ENCODE data around the gene FKBP14. TPM values are rescaled to one million over a fixed set of nuclear protein-coding genes. Genes with fewer than 3 reads are reported as not detected.

Gene FKBP14
- total RNA-seq, 1 experiment from 2014 or later = 29.8 TPM

GRCh38 chr7:29976266-29976665 is 50.2 kb downstream of the FKBP14 start:
- CTCF ChIA-PET = no interaction called here
- H3K4me2 ChIP-seq = no peak overlapping the region

GRCh38 chr7:29975561-29975960 is 50.9 kb downstream of the FKBP14 start:
- Histone ChIP-seq H3K4me2 (no peak overlapping the region), H3K27me3 (ENCODE audit: insufficient read depth, low read depth) (no peaks in the 10 kb centered on the region), H3K27ac (no peak overlapping the region), H3K9me3 (ENCODE audit: insufficient read depth, low read depth) (no peaks in the 10 kb centered on the region), H3K9me2 (ENCODE audit: insufficient read depth) (no peaks in the 10 kb centered on the region), H2AFZ (no peak overlapping the region), H4K20me1 (ENCODE audit: insufficient read depth) (peaks cover 10% of the 10 kb centered on the region; the same call in 1 of the 2 replicates), H3K4me1 (replicated peaks; ENCODE audit: insufficient read depth) (no peaks in the 10 kb centered on the region), H3F3A (ENCODE audit: insufficient read depth, low read depth) (no peaks in the 10 kb centered on the region), H3K79me2 (ENCODE audit: low read depth) (peaks cover 27% of the 10 kb centered on the region), H3K4me3 (no peak overlapping the region), H3K36me3 (ENCODE audit: low read depth) (no peaks in the 10 kb centered on the region)
- TF ChIP-seq CTCF (conservative IDR thresholded peaks at IDR 0.05) (no peak), EZH2 (IDR thresholded peaks at IDR 0.05; ENCODE audit: low read depth) (no peak)
- no TSS peak for BruUV-seq (replicated peaks)
- POLR2A ChIA-PET (ENCODE audit: unreplicated experiment) = interaction anchor here (0.7 kb wide), 1 partner anchor 352 kb away, joined by 5 read pairs; no protein-coding TSS in a partner anchor
- CTCF ChIA-PET = no interaction called here
- intact Hi-C loops (cut with micrococcal nuclease; ENCODE audit: unreplicated experiment) = no loop called here
- DNase-seq = no peak

More at GRCh38 chr7:29976266-29976665, 50.2 kb downstream of the FKBP14 start:
- Histone ChIP-seq H2AFZ (no peak overlapping the region), H3F3A (ENCODE audit: insufficient read depth, low read depth) (no peaks in the 10 kb centered on the region), H3K79me2 (ENCODE audit: low read depth) (peaks cover 20% of the 10 kb centered on the region), H4K20me1 (ENCODE audit: insufficient read depth) (peaks cover 7% of the 10 kb centered on the region; the same call in 1 of the 2 replicates), H3K4me3 (no peak overlapping the region), H3K27ac (no peak overlapping the region), H3K9me3 (ENCODE audit: insufficient read depth, low read depth) (no peaks in the 10 kb centered on the region), H3K36me3 (ENCODE audit: low read depth) (no peaks in the 10 kb centered on the region), H3K9me2 (ENCODE audit: insufficient read depth) (no peaks in the 10 kb centered on the region), H3K27me3 (ENCODE audit: insufficient read depth, low read depth) (no peaks in the 10 kb centered on the region), H3K4me1 (replicated peaks; ENCODE audit: insufficient read depth) (no peaks in the 10 kb centered on the region)
- DNase-seq = no peak
- POLR2A ChIA-PET (ENCODE audit: unreplicated experiment) = interaction anchor here (0.5 to 0.7 kb wide), 2 partner anchors 13 to 351 kb away, joined by 5 to 9 read pairs; partner anchors contain the start of gene SCRN1
- BruUV-seq (replicated peaks) = no TSS peak
- intact Hi-C loops (cut with micrococcal nuclease; ENCODE audit: unreplicated experiment) = no loop called here
- TF ChIP-seq CTCF (conservative IDR thresholded peaks at IDR 0.05) (no peak), EZH2 (IDR thresholded peaks at IDR 0.05; ENCODE audit: low read depth) (no peak)

- H2AFZ ChIP-seq = no peak overlapping the region
- TF ChIP-seq EZH2 (IDR thresholded peaks at IDR 0.05; ENCODE audit: low read depth) (no peak), CTCF (conservative IDR thresholded peaks at IDR 0.05) (no peak)
Measured at GRCh38 chr7:29974286-29974685, 52.2 kb downstream of the FKBP14 start.

More at GRCh38 chr7:29974286-29974685, 52.2 kb downstream of the FKBP14 start:
- Histone ChIP-seq H4K20me1 (ENCODE audit: insufficient read depth) (peaks cover 8% of the 10 kb centered on the region; the same call in 1 of the 2 replicates), H3K36me3 (ENCODE audit: low read depth) (no peaks in the 10 kb centered on the region), H3K4me1 (replicated peaks; ENCODE audit: insufficient read depth) (no peaks in the 10 kb centered on the region), H3K27ac (no peak overlapping the region), H3K9me3 (ENCODE audit: insufficient read depth, low read depth) (no peaks in the 10 kb centered on the region), H3K4me3 (no peak overlapping the region), H3K4me2 (no peak overlapping the region), H3K79me2 (ENCODE audit: low read depth) (peaks cover 27% of the 10 kb centered on the region), H3K27me3 (ENCODE audit: insufficient read depth, low read depth) (no peaks in the 10 kb centered on the region), H3F3A (ENCODE audit: insufficient read depth, low read depth) (no peaks in the 10 kb centered on the region), H3K9me2 (ENCODE audit: insufficient read depth) (no peaks in the 10 kb centered on the region)
- no peak for DNase-seq
- BruUV-seq (replicated peaks) = no TSS peak
- intact Hi-C loops (cut with micrococcal nuclease; ENCODE audit: unreplicated experiment) = no loop called here
- ChIA-PET CTCF (no interaction called here), POLR2A (ENCODE audit: unreplicated experiment) (no interaction called here)
